GM21717 (cell line): ENCODE data around the gene AGPAT2.

Experiments
- ATAC-seq: cut with Tn5 transposase; IDR thresholded peaks from one replicate; pipeline ENCODE4 v1.9.1; 2021; ENCODE audit warnings: mild to moderate bottlenecking, moderate library complexity; ENCODE audit not compliant: unreplicated experiment

Gene AGPAT2

GRCh38 chr9:136675477-136676296, 11.6 kb downstream of the AGPAT2 start:
- ATAC-seq = no peak

DNA sequence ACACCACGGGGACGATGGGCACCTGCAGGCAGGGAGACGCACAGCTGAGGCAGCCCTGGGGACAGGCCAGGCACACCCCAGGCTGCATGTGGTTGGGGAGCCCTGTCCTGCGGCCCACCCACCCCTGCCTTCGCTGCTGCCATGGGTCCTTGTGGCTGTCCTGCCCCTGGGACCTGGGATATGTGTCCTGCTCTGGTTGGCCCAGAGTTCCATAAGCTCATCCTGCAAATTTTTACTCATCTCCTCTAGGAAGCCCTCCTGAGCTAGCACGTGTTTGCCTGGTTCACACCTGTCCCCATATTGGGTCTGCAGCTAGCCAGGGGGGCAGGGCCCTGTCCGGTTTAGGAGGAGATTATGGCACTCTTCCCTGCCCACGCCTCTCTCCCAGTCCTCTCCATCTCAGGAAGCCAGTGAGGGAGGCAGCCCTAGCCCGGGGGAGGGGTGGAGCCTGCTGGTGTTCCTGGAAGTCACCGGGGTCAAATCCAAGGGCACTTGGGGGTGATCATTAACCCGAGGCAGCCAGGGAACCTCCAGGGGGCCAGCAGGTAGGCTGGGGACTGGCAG, 12.4 kb downstream of the AGPAT2 start:
- no peak for ATAC-seq

DNA sequence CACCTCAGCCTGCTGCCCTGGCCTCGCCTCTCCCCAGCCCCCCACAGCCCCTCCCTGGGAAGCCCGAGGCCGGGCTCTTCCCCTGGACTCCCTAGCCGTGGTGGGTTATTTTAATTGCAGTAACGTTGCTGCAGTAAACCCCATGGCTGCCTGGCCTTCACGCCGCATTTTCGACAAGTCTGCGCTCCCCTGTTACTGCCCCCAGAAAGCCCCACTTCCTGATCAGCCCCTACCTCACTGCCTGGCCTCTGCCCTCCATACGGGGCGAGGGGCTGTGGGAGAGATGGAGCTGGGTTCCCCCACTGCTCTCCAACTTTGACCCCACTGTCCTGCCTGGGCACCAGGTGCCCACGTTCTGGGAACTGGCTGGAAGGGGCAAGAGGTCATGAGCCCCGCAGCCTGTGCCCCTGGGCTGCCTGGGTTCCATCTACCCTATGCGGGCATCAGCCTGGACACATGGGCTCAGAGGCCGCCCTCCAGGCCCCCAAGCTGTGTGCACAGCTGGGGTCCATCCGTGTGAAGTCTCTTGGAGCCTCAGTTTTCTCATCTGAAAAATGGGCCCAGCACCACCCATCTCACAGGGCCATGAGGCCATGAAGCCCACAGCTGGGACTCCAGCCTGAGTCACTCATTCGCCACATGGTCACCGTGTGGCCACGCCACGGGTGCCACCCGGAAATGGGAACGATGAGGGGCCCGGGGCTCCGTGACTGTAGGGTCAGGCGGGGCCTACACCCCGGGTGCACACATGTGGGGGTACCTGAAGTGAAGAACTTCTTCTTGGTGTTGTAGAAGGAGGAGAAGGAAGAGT, 13.1 kb downstream of the AGPAT2 start:
- no peak for ATAC-seq

DNA sequence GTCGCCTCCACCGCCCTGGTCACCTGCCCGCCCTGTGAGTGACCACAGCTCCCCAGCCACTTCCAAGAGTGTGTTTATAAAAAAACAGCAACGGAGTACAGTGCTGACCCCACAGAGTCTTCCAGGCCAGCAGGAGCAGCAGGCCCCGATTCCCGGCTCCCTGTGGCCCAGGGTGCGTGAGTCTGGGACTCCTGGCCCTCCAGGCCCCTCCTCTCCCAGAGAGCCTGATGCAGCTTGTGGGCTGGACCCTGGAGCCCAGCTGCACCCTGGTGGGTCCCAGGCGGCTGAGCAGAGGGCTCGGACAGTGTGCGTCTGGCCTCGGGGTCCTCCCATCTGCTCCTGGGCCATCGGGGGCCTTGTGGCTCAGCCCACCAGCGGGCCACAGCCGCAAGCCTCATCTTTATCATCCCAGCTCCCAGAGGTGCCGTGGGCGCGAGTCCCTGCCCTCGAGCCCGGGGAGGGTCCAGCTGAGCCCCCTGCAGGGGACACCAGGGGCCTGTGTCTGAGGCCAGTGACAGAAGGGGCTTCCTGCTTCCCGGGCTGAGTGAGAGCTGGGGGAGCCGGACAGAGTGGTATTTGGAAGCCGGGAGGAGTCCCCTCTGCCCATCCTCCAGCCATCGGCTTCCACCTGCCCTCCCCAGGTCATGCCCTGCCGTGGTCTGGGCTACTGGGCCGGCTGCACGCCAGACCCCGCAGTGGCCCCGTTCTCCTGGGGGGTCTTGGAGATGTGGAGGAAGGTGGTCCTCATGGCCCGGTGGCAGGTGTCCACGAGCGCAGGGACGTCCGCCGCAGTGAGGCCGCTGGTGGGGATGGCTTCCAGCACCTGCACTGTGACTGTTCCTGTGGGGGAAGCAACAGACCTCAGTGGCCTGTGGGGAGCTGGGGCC, 13.9 kb downstream of the AGPAT2 start:
- no peak for ATAC-seq

DNA sequence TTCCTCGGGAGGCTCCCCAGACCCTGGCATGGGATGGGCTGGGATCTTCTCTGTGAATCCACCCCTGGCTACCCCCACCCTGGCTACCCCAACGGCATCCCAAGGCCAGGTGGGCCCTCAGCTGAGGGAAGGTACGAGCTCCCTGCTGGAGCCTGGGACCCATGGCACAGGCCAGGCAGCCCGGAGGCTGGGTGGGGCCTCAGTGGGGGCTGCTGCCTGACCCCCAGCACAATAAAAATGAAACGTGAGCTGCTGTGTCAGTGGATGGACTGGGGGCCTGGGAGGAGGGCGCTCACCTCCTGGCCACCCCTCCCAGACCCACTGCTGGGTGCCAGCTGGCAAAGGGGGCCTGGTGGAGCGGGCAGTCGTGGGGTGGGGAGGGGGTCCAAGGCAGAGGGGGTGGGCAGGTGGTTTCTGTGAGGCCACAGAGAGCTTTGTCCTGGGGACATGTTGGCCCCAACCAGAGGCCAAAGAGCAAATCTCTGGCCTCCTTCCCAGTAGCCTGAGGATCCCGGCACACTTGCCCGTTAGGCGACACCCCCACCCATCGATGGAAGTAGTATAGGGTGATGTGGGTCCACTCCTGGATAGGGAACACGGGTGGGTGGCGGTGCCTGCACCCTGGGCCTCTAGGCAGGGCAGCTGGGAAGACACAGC, 14.7 kb downstream of the AGPAT2 start:
- no peak for ATAC-seq

DNA sequence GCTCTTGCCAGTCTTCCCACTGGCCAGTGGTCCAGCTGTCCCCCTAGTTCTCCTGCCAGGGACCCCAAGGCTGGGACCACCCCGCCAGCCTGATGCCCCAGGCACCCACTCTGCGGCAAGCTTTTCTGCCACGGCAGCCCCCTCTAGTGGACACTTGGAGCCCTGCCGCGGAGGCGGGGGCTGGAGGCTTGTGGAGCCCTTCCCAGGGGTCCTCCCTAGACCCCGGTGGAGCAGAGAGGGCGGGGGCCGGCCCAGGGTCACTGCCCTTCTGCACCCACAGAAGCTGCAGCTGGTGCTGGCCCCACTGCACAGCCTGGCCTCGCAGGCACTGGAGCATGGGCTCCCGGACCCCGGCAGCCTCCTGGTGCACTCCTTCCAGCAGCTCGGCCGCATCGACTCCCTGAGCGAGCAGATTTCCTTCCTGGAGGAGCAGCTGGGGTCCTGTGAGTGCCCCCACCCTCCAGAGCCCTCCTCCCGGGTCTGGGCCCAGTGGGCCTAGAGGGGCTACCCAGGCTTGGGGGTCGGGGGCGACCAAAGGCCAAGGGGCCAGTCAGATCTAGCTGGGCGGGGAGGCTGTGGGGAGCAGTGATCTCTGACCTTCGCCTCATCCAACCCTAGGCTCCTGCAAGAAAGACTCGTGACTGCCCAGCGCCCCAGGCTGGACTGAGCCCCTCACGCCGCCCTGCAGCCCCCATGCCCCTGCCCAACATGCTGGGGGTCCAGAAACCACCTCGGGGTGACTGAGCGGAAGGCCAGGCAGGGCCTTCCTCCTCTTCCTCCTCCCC, 15.4 kb downstream of the AGPAT2 start:
- ATAC-seq = no peak

- ATAC-seq = no peak
Observed at GRCh38 chr9:136671254-136671614, 16.0 kb downstream of the AGPAT2 start.

DNA sequence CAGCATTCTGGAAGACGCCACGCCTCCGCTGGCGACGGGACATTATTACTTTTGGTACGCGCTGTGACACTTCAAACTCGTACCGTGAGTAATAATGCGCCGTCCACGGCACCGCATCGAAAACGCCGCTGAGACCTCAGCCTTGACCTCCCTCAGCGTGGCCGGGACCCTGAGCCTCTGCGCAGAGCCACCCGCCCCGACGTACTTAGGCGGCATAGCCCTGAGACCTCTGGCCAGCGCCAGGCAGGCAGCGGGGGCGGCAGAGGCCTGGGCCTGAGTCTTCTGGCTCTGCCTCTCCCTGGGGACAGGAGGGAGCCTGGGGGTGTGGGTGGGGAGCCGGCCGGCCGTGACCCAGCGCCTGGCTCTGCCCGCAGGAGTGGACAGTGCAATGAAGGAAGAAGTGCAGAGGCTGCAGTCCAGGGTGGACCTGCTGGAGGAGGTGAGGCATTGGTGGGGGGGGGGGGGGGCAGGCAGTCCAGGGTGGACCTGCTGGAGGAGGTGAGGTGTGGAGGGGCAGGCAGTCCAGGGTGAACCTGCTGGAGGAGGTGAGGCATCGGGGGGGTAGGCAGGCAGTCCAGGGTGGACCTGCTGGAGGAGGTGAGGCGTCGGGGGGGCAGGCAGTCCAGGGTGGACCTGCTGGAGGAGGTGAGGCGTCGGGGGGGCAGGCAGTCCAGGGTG, 16.5 kb downstream of the AGPAT2 start:
- no peak for ATAC-seq

GRCh38 chr9:136669791-136670464, 17.3 kb downstream of the AGPAT2 start:
- no peak for ATAC-seq

DNA sequence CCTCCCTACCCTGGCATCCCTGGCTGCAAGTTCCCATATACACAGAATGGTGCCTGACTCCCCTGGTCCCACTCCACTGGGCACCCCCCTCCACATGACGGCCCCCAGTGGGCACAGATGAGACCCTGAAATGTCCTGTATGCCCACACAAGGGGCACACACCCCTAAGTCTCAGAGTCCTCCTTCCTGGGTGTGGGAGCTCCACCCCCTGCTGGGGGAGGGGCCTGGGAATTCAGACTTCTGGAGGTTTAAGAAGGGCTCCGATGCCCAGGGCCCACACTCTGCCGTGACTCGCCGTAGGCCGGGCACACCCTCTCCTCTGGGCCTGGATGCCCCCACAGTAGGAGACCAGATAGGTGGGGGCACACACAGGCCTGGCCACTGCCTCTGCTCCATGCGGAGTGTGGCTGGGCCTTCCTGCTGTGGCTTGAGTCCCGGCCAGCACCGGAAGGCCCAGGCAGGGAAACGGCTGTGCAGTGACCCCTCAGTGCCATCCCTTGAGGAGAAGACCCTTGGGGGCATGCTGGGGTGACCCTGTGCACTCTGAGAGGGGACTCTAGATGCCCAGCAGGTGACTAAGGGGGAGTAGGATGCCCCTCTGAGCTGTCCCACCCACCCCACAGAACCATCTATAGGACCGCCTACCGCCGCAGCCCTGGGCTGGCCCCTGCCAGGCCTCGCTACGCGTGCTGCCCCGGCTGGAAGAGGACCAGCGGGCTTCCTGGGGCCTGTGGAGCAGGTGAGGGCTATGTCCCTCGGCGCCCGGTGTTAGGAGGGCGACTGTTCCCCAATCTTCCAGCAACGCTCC, 18.1 kb downstream of the AGPAT2 start:
- no peak for ATAC-seq

- no peak for ATAC-seq
Observed at GRCh38 chr9:136667940-136668760, 19.1 kb downstream of the AGPAT2 start.

DNA sequence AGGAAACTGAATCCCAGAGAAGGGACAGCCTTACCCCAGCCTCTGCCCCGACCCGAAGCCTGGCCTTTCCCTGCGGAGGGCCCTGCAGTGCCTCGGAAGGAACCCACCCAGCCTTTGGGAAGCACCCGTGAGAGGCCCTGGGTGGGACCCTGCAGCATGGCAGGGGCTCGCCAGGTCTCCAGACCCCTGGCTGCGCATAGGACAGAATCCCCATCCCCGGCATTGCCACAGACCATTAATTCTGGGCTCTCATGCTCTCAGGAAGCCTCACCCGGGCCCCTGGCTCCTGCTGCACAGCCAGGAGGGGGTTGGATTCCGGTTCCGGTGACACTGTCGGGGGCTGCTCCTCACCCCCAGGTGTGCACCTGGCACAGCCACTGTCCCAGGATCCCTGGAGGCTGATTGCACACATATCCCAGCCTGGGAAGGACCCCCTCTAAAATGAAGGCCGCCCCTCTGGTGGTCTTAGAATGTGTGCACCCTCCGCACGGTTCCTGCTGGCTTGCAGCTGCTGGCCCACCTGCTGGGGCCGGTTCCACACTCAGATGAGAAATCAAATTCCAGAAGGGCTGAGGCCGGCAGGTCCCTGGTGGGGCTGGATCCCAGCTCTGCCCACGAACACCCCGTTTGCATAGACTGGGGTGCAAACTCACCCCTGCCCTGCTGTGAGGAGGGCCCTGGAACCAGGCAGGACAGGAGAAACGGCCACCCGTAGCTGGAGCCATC, 19.9 kb downstream of the AGPAT2 start:
- ATAC-seq = no peak

DNA sequence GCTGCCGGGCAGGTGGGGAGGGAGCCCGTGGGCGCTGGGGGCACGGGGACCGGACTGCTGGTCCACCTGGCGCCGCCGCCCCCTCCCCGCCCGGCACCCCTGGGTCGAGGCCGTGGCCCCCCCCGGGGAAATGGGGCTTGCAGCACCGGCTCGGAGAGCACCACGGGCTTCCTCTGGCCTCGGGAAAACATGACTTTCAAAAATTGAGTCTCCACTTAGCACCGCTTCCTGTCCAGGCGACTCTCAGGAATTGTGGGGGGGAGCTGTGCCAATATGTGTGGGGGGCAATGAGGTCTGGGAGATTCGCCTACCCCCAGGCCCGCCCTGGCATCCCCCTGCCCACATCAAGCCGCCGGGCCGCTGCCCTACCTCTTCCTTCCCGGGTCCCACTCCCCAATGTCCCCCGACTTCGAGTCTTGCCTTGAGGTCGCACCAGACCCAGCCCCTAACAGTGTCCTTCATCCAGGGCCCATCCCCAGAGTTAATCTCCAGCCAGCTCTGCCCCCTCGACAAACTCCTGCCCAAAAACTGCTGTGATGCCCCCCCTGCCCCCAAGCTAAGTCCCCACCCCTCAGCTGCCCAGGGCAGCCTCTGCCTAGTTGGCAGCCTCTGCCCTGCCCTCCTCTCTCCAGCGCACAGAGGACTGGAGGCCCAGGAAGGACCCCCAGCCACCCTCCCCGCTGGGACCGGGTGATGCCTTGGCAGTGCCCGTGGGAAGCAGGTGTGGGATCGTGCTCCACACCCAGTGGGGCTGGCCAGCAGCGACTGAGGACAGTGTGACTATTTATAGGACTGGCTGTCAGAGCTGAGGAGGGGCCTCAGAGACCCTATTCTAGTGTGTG, 20.7 kb downstream of the AGPAT2 start:
- ATAC-seq = no peak

GRCh38 chr9:136665704-136666371, 21.4 kb downstream of the AGPAT2 start:
- no peak for ATAC-seq
